WERI-Rb-1 (cell line): ENCODE data around the gene PCBD2.
A peak's percentile ranks its signal among the peaks of the same experiment; 100 is the strongest.
"Not testable (repeated sequence)": the region's sequence is repeated elsewhere in the genome, so short reads cannot be mapped to it uniquely, and the experiment has no call there.

Source experiments
- DNase-seq: peaks from one replicate; pipeline ENCODE4 v3.0.0-alpha.2; 2020
- H3K27ac ChIP-seq: fragments of 250-450 bp; sonication (Bioruptor Pico); 2 replicates; pipeline ENCODE4 v1.5.1; 2020; ENCODE audit warnings: mild to moderate bottlenecking, moderate library complexity
- H3K27me3 ChIP-seq: fragments of 250-450 bp; sonication (Bioruptor Pico); 2 replicates; pipeline ENCODE4 v1.5.1; 2021; ENCODE audit warnings: mild to moderate bottlenecking, low read depth, moderate library complexity; ENCODE audit not compliant: insufficient read depth, severe bottlenecking
- H3K36me3 ChIP-seq: fragments of 250-450 bp; sonication (Bioruptor Pico); 2 replicates; pipeline ENCODE4 v1.5.1; 2020; ENCODE audit warnings: mild to moderate bottlenecking, moderate library complexity
- H3K4me3 ChIP-seq: 2 replicates; pipeline ENCODE4 v1.5.1; 2011; ENCODE audit warnings: low read depth, mild to moderate bottlenecking, control low read depth, low read length
- H3K9me3 ChIP-seq: fragments of 250-450 bp; sonication (Bioruptor Pico); 2 replicates; pipeline ENCODE4 v1.5.1; 2021; ENCODE audit warnings: mild to moderate bottlenecking, moderate library complexity; ENCODE audit not compliant: severe bottlenecking
- CTCF ChIP-seq: IDR thresholded peaks from 2 replicates; pipeline ENCODE4 v1.5.1; 2011; ENCODE audit warnings: low read depth, mild to moderate bottlenecking, control low read depth, inconsistent platforms, low read length

Gene PCBD2

GRCh38 chr5:134874831-134875655, 29.9 kb upstream of the PCBD2 start:
- no peak for TF ChIP-seq CTCF
- H3K36me3 ChIP-seq: peaks cover 11% of the 10 kb centered on the region
- H3K27ac ChIP-seq: peak overlapping the region; percentile 88
- no peaks in the 10 kb centered on the region for H3K27me3 ChIP-seq
- no peaks in the 10 kb centered on the region for H3K9me3 ChIP-seq
- DNase-seq: peak; percentile 40
- H3K4me3 ChIP-seq: peak overlapping the region; percentile 63

- H3K27me3 ChIP-seq: no peaks in the 10 kb centered on the region
- no peak for DNase-seq
- H3K27ac ChIP-seq: no peak overlapping the region
- no peak for TF ChIP-seq CTCF
- no peaks in the 10 kb centered on the region for H3K9me3 ChIP-seq
- H3K4me3 ChIP-seq: no peak overlapping the region
- peaks cover 12% of the 10 kb centered on the region for H3K36me3 ChIP-seq
These were observed 27.8 kb upstream of the PCBD2 start for GRCh38 chr5:134877159-134877558.

- no peak for DNase-seq
- no peak overlapping the region for H3K27ac ChIP-seq
- no peak for TF ChIP-seq CTCF
These were observed 26.5 kb upstream of the PCBD2 start for GRCh38 chr5:134878403-134878802.

GRCh38 chr5:134879456-134879855, 25.5 kb upstream of the PCBD2 start:
- H3K27me3 ChIP-seq: no peaks in the 10 kb centered on the region
- TF ChIP-seq CTCF: no peak
- H3K27ac ChIP-seq: no peak overlapping the region
- H3K36me3 ChIP-seq: peaks cover 12% of the 10 kb centered on the region
- no peak overlapping the region for H3K4me3 ChIP-seq
- no peak for DNase-seq
- H3K9me3 ChIP-seq: no peaks in the 10 kb centered on the region

More at GRCh38 chr5:134878403-134878802, 26.5 kb upstream of the PCBD2 start:
- Histone ChIP-seq H3K27me3 (no peaks in the 10 kb centered on the region), H3K9me3 (no peaks in the 10 kb centered on the region), H3K36me3 (peaks cover 12% of the 10 kb centered on the region), H3K4me3 (no peak overlapping the region)

GRCh38 chr5:134880937-134881336, 24.0 kb upstream of the PCBD2 start:
- not testable (repeated sequence) for H3K27me3 ChIP-seq, DNase-seq, H3K27ac ChIP-seq, H3K4me3 ChIP-seq, H3K9me3 ChIP-seq
- H3K36me3 ChIP-seq: peaks cover 12% of the 10 kb centered on the region

GRCh38 chr5:134881711-134882110, 23.2 kb upstream of the PCBD2 start:
- H3K36me3 ChIP-seq: peaks cover 12% of the 10 kb centered on the region
- DNase-seq, H3K27me3 ChIP-seq, H3K4me3 ChIP-seq, H3K9me3 ChIP-seq, H3K27ac ChIP-seq: not testable (repeated sequence)
